IMR-90 (cell line): ENCODE data around the gene CNFN. TPM values are rescaled to one million over a fixed set of nuclear protein-coding genes. Genes with fewer than 3 reads are reported as not detected.

Source experiments
- ATAC-seq: fragments of 200-7000 bp; cut with Tn5 transposase; 2 replicates; pipeline ENCODE4 v1.9.1; 2020; ENCODE audit warnings: low read depth, mild to moderate bottlenecking, moderate library complexity
- BruUV-seq: library from RNA; stranded (reverse); fragments of 400-500 nt; replicated peaks from 2 replicates; lab custom pipeline; 2021; lab: Mats Ljungman, UMichigan
- CTCF ChIA-PET: fragments of 300-600 bp; formaldehyde crosslinking; extraction: SDS; loops from one replicate; lab custom pipeline; 2021; ENCODE audit warnings: antibody characterized with exemption; lab: Yijun Ruan, JAX
- POLR2A ChIA-PET: fragments of 300-600 bp; sonication (Branson Sonifier 250); formaldehyde crosslinking; loops from one replicate; lab custom pipeline; 2022; ENCODE audit warnings: antibody characterized with exemption; ENCODE audit not compliant: unreplicated experiment; lab: Charles Lee
- DNase-seq: peaks from one replicate; pipeline ENCODE4 v3.0.0; 2013
- H2AFZ ChIP-seq: replicated peaks from 2 replicates; pipeline ENCODE3; 2013; ENCODE audit warnings: low read length, mild to moderate bottlenecking; ENCODE audit not compliant: poor library complexity
- H2AK5ac ChIP-seq: 2 replicates; pipeline ENCODE4 v1.6.1; 2013; ENCODE audit warnings: low read depth, low read length, inconsistent platforms
- H2AK9ac ChIP-seq: replicated peaks from 2 replicates; pipeline ENCODE3; 2013; ENCODE audit warnings: mild to moderate bottlenecking, low read depth, low read length, moderate library complexity; ENCODE audit not compliant: poor library complexity
- H2BK120ac ChIP-seq: 2 replicates; pipeline ENCODE4 v1.6.1; 2013; ENCODE audit warnings: low read depth, low read length, inconsistent platforms
- H2BK15ac ChIP-seq: 3 replicates; pipeline ENCODE4 v1.6.1; 2013; ENCODE audit warnings: low read depth, low read length, inconsistent platforms
- H2BK20ac ChIP-seq: 2 replicates; pipeline ENCODE4 v1.6.1; 2013; ENCODE audit warnings: low read depth, mild to moderate bottlenecking, inconsistent platforms, low read length, moderate library complexity
- H2BK5ac ChIP-seq: 2 replicates; pipeline ENCODE4 v1.6.1; 2013; ENCODE audit warnings: mild to moderate bottlenecking, low read depth, low read length, inconsistent platforms; ENCODE audit not compliant: poor library complexity, severe bottlenecking
- H3K14ac ChIP-seq: replicated peaks from 2 replicates; pipeline ENCODE4 v1.6.1; 2013; ENCODE audit warnings: low read depth, low read length, inconsistent platforms
- H3K18ac ChIP-seq: 2 replicates; pipeline ENCODE4 v1.6.1; 2013; ENCODE audit warnings: low read depth, low read length, control low read depth
- H3K23ac ChIP-seq: 2 replicates; pipeline ENCODE4 v1.6.1; 2013; ENCODE audit warnings: low read depth, low read length, inconsistent platforms
- H3K27ac ChIP-seq: 2 replicates; pipeline ENCODE4 v1.5.1; 2013; ENCODE audit warnings: mild to moderate bottlenecking, control low read depth, low read length; ENCODE audit not compliant: insufficient read depth
- H3K27me3 ChIP-seq: 2 replicates; pipeline ENCODE4 v1.6.1; 2013; ENCODE audit warnings: low read length; ENCODE audit not compliant: control insufficient read depth, insufficient read depth
- H3K36me3 ChIP-seq: 2 replicates; pipeline ENCODE4 v1.6.1; 2013; ENCODE audit warnings: low read length, mixed read lengths; ENCODE audit not compliant: control insufficient read depth, insufficient read depth
- H3K4ac ChIP-seq: 2 replicates; pipeline ENCODE4 v1.6.1; 2013; ENCODE audit warnings: low read depth, low read length, inconsistent platforms
- H3K4me1 ChIP-seq: 2 replicates; pipeline ENCODE4 v1.6.1; 2013; ENCODE audit warnings: low read length, mixed read lengths; ENCODE audit not compliant: control insufficient read depth, insufficient read depth
- H3K4me2 ChIP-seq: 2 replicates; pipeline ENCODE4 v1.6.1; 2013; ENCODE audit warnings: low read depth, mild to moderate bottlenecking, control low read depth, low read length, moderate library complexity
- H3K4me3 ChIP-seq: 2 replicates; pipeline ENCODE4 v1.5.1; 2013; ENCODE audit warnings: low read depth, mild to moderate bottlenecking, control low read depth, low read length, moderate library complexity; ENCODE audit not compliant: insufficient read depth
- H3K56ac ChIP-seq: 2 replicates; pipeline ENCODE4 v1.6.1; 2013; ENCODE audit warnings: low read length, inconsistent platforms; ENCODE audit not compliant: insufficient read depth; ENCODE audit errors: extremely low read depth
- H3K79me1 ChIP-seq, 2 experiments: 2 replicates each; pipeline ENCODE4 v1.6.1; 2013; ENCODE audit warnings: low read length in 2 of 2, inconsistent platforms in 1 of 2, low read depth in 1 of 2
- H3K9ac ChIP-seq: 2 replicates; pipeline ENCODE4 v1.6.1; 2013; ENCODE audit warnings: low read depth, low read length, control low read depth
- H3K9me1 ChIP-seq: 2 replicates; pipeline ENCODE4 v1.6.1; 2013; ENCODE audit warnings: low read length, inconsistent platforms; ENCODE audit not compliant: insufficient read depth
- H3K9me3 ChIP-seq: 2 replicates; pipeline ENCODE4 v1.6.1; 2013; ENCODE audit warnings: low read length; ENCODE audit not compliant: control insufficient read depth, insufficient read depth
- H4K20me1 ChIP-seq: 2 replicates; pipeline ENCODE4 v1.6.1; 2013; ENCODE audit warnings: low read length, inconsistent platforms; ENCODE audit not compliant: insufficient read depth
- H4K5ac ChIP-seq: 2 replicates; pipeline ENCODE4 v1.6.1; 2013; ENCODE audit warnings: mild to moderate bottlenecking, low read depth, low read length, control low read depth
- H4K8ac ChIP-seq, 2 experiments: 2 replicates each; pipeline ENCODE4 v1.6.1; 2013; ENCODE audit warnings: low read depth in 2 of 2, low read length in 2 of 2, control low read depth in 1 of 2, inconsistent platforms in 1 of 2
- H4K91ac ChIP-seq: 2 replicates; pipeline ENCODE4 v1.6.1; 2013; ENCODE audit warnings: low read depth, low read length, inconsistent platforms; ENCODE audit not compliant: insufficient read depth
- BHLHE40 ChIP-seq: fragments of 150-350 bp; IDR thresholded peaks from 2 replicates; pipeline ENCODE4 v1.6.1; 2016; ENCODE audit warnings: mild to moderate bottlenecking, low read depth, low read length
- CEBPB ChIP-seq: IDR thresholded peaks from 2 replicates; pipeline ENCODE4 v1.6.1; 2012; ENCODE audit warnings: low read depth, low read length, improper control_type of control experiment
- CHD1 ChIP-seq: IDR thresholded peaks from 2 replicates; pipeline ENCODE4 v1.6.1; 2012; ENCODE audit warnings: low read depth, low read length, improper control_type of control experiment
- CTCF ChIP-seq: conservative IDR thresholded peaks from 2 replicates; pipeline ENCODE4 v1.5.1; 2012; ENCODE audit warnings: mild to moderate bottlenecking, low read depth, low read length, improper control_type of control experiment
- ELK1 ChIP-seq: fragments of 150-350 bp; IDR thresholded peaks from 2 replicates; pipeline ENCODE4 v1.6.1; 2016; ENCODE audit warnings: low read depth, mild to moderate bottlenecking, low read length, moderate library complexity, borderline replicate concordance
- FOS ChIP-seq: fragments of 150-350 bp; IDR thresholded peaks from 2 replicates; pipeline ENCODE4 v1.6.1; 2016; ENCODE audit warnings: low read depth, low read length
- MAFK ChIP-seq: IDR thresholded peaks from 2 replicates; pipeline ENCODE4 v1.6.1; 2012; ENCODE audit warnings: low read depth, low read length, improper control_type of control experiment
- MAZ ChIP-seq: IDR thresholded peaks from 2 replicates; pipeline ENCODE4 v1.6.1; 2012; ENCODE audit warnings: low read depth, mild to moderate bottlenecking, low read length, improper control_type of control experiment, moderate library complexity, borderline replicate concordance
- MXI1 ChIP-seq: IDR thresholded peaks from 2 replicates; pipeline ENCODE4 v1.6.1; 2012; ENCODE audit warnings: low read depth, mild to moderate bottlenecking, low read length, moderate library complexity, borderline replicate concordance
- NFE2L2 ChIP-seq: fragments of 150-350 bp; IDR thresholded peaks from 2 replicates; pipeline ENCODE4 v1.6.1; 2016; ENCODE audit warnings: low read depth, mild to moderate bottlenecking, low read length
- POLR2A ChIP-seq: IDR thresholded peaks from 2 replicates; pipeline ENCODE4 v1.6.1; 2012; ENCODE audit warnings: mild to moderate bottlenecking, low read depth, low read length
- RAD21 ChIP-seq: IDR thresholded peaks from 2 replicates; pipeline ENCODE4 v1.6.1; 2012; ENCODE audit warnings: low read length, improper control_type of control experiment
- RCOR1 ChIP-seq: IDR thresholded peaks from 2 replicates; pipeline ENCODE4 v1.6.1; 2012; ENCODE audit warnings: mild to moderate bottlenecking, low read length, improper control_type of control experiment; ENCODE audit not compliant: insufficient replicate concordance
- RFX5 ChIP-seq: IDR thresholded peaks from 2 replicates; pipeline ENCODE4 v1.8.0; 2012; ENCODE audit warnings: low read depth, mild to moderate bottlenecking, low read length, moderate library complexity
- SMC3 ChIP-seq: fragments of 150-350 bp; IDR thresholded peaks from 2 replicates; pipeline ENCODE4 v1.6.1; 2016; ENCODE audit warnings: low read depth, mild to moderate bottlenecking, antibody characterized with exemption, low read length, moderate library complexity
- WGBS, 2 experiments: methylation state at CpG; one replicate each; pipeline versions ENCODE4 v1.1.5 to v1.1.7; 2013; ENCODE audit warnings: missing lambda C conversion rate in 2 of 2; ENCODE audit not compliant: insufficient read length in 1 of 2; ENCODE audit errors: extremely low coverage in 2 of 2; 5-methylcytosine and 5-hydroxymethylcytosine counted together
- dilution Hi-C: fragments of 300-500 bp; cut with HindIII; formaldehyde crosslinking; loops from one replicate; pipeline ENCODE4 v1.14.3; 2018; ENCODE audit warnings: low sequenced_read_pairs; ENCODE audit not compliant: unreplicated experiment
- in situ Hi-C: fragments of 300-500 bp; cut with MboI; formaldehyde crosslinking; loops from 3 replicates; pipeline ENCODE4 v1.14.3; 2019; ENCODE audit warnings: low sequenced_read_pairs, inconsistent platforms, mixed read lengths
- intact Hi-C: fragments of 100-400 bp; cut with micrococcal nuclease; formaldehyde crosslinking; loops from 2 replicates; pipeline ENCODE4 v1.10.0; 2022
- polyA plus RNA-seq, 3 experiments: library from polyadenylated mRNA; depleted of rRNA; stranded (reverse); fragments of >200 nt; gene quantifications; 2 replicates each; pipeline ENCODE4 v1.2.3, GENCODE V29; 2012; ENCODE audit warnings: low replicate concordance in 1 of 3
- total RNA-seq: library from RNA; depleted of rRNA; stranded (reverse); fragments of >200 nt; gene quantifications from 2 replicates; pipeline ENCODE4 v1.2.3, GENCODE V29; 2012
- TF ChIP-seq, protein P1 (sequence below): fragments of 150-350 bp; IDR thresholded peaks from 2 replicates; pipeline ENCODE4 v1.6.1; 2017; ENCODE audit warnings: mild to moderate bottlenecking, antibody characterized with exemption, low read length, low read depth

The CNFN gene
- total and polyA plus RNA-seq, 2 of the 4 experiments (the other 2 are of a cell fraction): 1.2 TPM; not detected in 1

DNA sequence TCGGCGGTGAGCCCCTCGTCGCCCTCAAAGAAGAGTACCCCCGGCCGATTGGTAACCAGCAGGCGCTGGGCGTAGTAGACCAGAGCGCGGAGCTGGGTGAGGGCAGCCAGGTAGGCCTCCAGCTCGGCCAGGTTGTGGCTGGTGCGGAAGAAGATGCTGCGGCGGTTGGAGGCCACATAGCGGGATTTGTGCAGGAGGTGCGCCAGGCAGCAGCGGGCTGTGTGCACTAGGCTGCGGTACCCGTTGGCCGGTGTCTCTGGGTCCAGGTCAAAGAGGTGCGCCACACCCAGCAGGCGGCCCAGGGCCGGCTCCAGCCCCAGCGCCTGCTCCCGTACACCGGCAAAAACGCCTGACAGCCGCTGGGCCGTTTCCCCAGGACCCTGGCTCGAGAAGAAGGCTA lies 20.3 kb upstream of the CNFN start:
- Histone ChIP-seq H4K8ac (no peak overlapping the region), H3K36me3 (peaks cover 1% of the 10 kb centered on the region; the same call in 1 of the 2 replicates), H3K9ac (no peak overlapping the region), H3K18ac (no peak overlapping the region), H4K91ac (no peak overlapping the region), H2BK15ac (no peak overlapping the region), H3K4me1 (0 out of 2 replicates have a peak, but pooled peaks cover 4% of the 10 kb centered on the region), H3K27ac (no peak overlapping the region), H3K23ac (no peak overlapping the region), H2BK120ac (no peak overlapping the region), H2BK5ac (no peak overlapping the region), H3K27me3 (no peaks in the 10 kb centered on the region), H2AK5ac (no peak overlapping the region), H3K14ac (no peak overlapping the region), H2AFZ (no peak overlapping the region), H4K5ac (no peak overlapping the region), H3K4me3 (no peak overlapping the region), H3K4me2 (no peak overlapping the region), H3K56ac (no peak overlapping the region), H3K9me3 (no peaks in the 10 kb centered on the region), H2BK20ac (no peak overlapping the region), H4K20me1 (peaks cover 18% of the 10 kb centered on the region), H3K9me1 (0 out of 2 replicates have a peak, but pooled peaks cover 4% of the 10 kb centered on the region), H3K4ac (no peak overlapping the region), H3K79me1 (peaks cover 0 to 2% of the 10 kb centered on the region in 2 experiments; a peak in 1 of 4 replicates), H2AK9ac (no peak overlapping the region)
- no peak for ATAC-seq
- in situ Hi-C loops: no loop called here
- TF ChIP-seq ELK1 (no peak), RFX5 (no peak), MXI1 (no peak), BHLHE40 (no peak), NFE2L2 (no peak), CTCF (no peak), RAD21 (no peak), FOS (no peak), RCOR1 (no peak), SMC3 (no peak), POLR2A (no peak), MAFK (no peak), CEBPB (no peak), CHD1 (no peak), MAZ (no peak)
- TF ChIP-seq, protein P1, sequence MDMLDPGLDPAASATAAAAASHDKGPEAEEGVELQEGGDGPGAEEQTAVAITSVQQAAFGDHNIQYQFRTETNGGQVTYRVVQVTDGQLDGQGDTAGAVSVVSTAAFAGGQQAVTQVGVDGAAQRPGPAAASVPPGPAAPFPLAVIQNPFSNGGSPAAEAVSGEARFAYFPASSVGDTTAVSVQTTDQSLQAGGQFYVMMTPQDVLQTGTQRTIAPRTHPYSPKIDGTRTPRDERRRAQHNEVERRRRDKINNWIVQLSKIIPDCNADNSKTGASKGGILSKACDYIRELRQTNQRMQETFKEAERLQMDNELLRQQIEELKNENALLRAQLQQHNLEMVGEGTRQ: no peak
- BruUV-seq: no TSS peak
- POLR2A ChIA-PET: no interaction called here
- no peak for DNase-seq
- CTCF ChIA-PET: no interaction called here
- intact Hi-C loops: no loop called here
- 95% methylated on average over 26 of the region's 30 CpGs; no CpG with 5 or more reads in 1 of the 2 experiments for WGBS, 2 experiments
- dilution Hi-C loops: no loop called here
